ENCODE results near the gene MRRF.

Gene MRRF

DNA sequence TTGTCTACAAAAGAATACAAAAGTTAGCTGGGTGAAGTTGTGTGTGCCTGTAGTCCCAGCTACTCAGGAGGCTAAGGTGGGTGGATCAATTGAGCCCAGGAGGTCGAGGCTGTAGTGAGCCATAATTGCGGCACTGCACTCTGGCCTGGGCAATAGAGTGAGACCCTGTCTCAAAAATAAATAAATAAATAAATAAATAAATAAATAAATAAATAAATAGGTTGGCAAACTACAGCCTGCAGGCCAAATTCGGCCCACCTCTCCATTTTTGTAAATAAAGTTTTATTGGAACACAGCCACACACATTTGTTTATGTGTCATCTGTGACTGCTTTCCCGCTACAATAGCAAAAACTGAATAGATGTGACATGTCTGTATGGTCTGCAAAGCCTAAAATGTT, 115.6 kb downstream of the MRRF start:
- Mint-ChIP-seq H3K27ac (no peak overlapping the region), H3K4me3 (no peak overlapping the region), H3K4me1 (peaks cover 27% of the 10 kb centered on the region), H3K36me3 (ENCODE audit: low read depth) (no peaks in the 10 kb centered on the region), H3K27me3 (ENCODE audit: low read depth, poor library complexity) (peaks cover 10% of the 10 kb centered on the region), H3K9me3 (peaks cover 3% of the 10 kb centered on the region)
- TF ChIP-seq CTCF (IDR thresholded peaks at IDR 0.05): no peak
- DNase-seq: no peak

All from nephron progenitor cell (in vitro differentiated cells).